ENCODE measurements around the gene NAT9.

The NAT9 gene

GRCh38 chr17:74743755-74744154, 32.4 kb downstream of the NAT9 start:
- DNase-seq, result no peak

GRCh38 chr17:74742978-74743545, 33.1 kb downstream of the NAT9 start:
- DNase-seq, result no peak

DNA sequence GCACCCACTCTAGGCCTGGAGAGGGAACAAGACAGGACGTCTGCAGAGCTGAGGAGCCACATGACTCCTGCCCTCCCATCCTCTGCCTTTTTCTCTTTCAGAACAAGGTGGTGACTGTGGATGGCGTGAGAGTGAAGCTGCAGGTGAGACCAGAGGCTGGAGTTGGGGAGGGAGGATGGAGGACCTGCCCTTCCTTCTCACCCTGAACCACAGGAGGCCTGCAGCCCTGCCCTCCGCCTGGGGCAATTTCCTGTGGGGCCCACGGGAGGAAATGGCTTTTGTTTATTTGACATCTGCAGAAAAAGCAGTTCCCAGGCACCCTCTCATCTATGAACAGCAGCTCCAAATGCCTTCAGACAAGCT, 34.0 kb downstream of the NAT9 start:
- DNase-seq, result peak; percentile 61

- no peak for DNase-seq
These were observed 35.3 kb downstream of the NAT9 start for GRCh38 chr17:74740641-74741387.

DNA sequence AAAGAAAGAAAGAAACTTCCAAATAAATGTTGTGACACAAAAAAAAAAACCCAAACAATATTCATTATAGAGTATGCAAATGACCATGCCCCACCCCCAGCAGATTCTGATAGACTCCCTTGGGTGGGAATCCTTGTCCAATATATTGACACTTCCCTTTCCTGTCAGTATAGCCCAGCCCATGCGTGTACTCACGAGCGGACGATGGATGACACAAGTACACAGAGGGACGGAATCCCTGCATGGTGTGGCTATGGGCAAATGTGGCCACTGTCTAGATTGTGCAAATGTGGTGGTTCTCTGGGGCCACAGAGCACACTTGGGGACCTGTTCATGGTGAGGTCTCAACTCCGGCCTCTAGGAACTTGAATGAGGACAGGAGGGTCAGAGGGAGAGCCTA, 36.0 kb downstream of the NAT9 start:
- DNase-seq, result no peak

GRCh38 chr17:74739227-74739831, 36.8 kb downstream of the NAT9 start:
- DNase-seq, result no peak

GRCh38 chr17:74738051-74738996, 37.8 kb downstream of the NAT9 start:
- DNase-seq, result peak; percentile 85

DNA sequence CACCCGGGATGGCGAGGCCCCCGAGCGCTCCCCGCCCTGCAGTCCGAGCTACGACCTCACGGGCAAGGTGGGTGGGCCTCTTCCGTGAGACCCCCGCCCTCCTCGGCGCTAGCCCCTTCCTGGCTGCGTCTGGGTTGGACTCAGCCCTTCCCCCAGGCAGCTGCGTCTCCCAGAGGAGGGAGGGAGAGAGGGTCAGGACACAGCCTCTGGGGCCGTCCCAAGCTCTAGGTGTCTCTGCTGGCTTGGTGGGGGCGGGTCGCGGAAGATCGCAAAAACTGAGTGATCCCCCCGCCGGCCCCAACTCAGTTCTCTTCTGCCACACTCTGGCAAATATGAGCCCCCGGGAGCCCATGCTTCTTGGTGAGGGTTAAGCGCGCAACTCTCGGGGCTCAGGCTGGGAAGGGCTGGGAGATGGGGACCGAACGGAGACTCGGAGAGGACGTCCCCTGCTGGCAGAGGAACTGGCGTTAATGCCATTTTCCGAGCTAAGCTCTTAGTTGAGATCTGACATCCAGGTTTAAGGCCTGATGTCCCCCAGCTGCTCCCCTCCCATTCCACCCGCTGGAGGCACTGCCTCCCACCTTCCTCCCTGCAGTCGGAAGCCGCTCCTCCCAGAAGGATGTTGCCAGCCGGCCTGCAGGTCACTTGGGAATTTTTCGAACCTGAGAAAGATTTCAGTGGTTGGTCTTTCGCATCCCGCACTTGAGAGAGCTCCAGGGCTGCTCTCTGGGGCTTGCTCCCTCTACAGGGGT, 38.7 kb downstream of the NAT9 start:
- peak; percentile 58 for DNase-seq

GRCh38 chr17:74736513-74737298, 39.4 kb downstream of the NAT9 start, which contains the start of gene RAB37:
RAB37 (plus strand) TSS chr17:74737256; CDS start chr17:74737273, 17 bp downstream.
- peak; percentile 54 for DNase-seq

- no peak for DNase-seq
These were observed 41.9 kb downstream of the NAT9 start for GRCh38 chr17:74734256-74734655.

DNA sequence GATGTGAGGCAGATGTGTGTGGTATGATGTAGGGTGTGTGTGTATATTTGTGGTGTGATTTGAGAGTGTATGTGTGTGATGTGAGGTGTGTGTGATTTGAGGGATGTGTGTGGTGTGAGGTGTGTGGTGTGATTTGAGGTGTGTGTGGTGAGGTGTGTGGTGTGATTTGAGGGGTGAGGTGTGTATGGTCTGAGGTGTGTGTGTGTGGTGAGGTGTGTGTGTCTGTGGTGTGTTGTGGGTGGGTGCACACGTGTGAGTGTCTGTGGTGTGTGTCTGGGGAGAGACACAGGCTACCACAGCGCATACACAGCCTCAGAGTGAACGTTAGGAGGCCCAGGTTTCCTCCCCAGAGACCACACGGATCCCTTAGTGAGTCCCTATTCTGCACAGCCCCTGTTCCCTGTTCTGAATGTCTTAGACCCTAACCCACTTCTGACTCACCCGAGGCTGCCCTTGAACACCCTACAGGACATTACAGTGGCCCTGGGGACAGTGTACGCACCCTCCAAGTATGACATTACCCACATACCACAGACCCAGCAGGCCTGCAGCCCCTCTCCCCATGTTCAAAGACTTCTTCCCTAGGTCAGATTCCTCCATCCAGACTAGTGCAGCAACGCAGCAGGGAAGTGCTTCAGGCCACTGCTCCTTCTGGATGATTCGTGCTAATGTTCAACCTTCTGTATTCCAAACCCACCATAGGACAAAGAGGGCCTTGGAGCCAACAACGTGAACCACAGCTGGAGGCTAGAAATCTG, 42.6 kb downstream of the NAT9 start:
- DNase-seq, result peak; percentile 56

DNA sequence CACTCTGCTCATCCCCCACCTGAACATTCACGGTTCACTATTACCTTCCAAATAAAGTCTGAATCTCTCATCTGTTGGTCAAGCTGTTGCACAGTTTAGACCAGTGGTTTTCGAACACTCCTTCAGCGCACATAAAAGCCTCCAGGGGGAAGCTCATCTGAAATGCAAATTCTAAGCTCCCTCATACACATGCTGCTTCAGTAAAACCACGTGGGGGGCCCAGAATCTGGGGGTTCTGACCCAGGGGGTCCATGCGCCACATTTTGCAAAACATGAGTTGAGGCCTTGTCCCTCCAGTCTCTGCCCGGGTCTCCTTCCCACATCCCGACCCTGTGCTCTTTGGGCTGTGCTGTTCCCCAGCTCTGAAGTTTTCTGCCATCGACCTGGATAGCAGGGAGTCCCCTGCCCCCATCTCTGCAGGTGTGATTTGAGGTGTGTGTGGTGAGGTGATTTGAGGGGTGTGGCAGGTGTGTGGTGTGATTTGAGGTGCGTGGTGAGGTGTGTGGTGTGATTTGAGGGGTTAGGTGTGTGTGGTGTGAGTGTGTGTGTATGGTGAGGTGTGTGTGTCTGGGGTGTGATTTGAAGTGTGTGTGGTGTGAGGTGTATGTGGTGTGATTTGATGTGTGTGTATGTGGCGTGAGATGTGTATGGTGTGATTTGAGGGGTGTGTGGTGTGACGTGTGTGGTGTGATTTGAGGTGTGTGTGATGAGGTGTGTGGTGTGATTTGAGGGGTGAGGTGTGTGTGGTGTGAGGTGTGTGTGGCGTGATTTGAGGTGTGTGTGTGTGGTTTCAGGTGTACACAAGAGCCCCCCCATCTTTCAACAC, 43.9 kb downstream of the NAT9 start:
- DNase-seq, result no peak

- DNase-seq, result no peak
These were observed 44.9 kb downstream of the NAT9 start for GRCh38 chr17:74731347-74731605.

- peak; percentile 79 for DNase-seq
These were observed 45.4 kb downstream of the NAT9 start for GRCh38 chr17:74730491-74731346.

DNA sequence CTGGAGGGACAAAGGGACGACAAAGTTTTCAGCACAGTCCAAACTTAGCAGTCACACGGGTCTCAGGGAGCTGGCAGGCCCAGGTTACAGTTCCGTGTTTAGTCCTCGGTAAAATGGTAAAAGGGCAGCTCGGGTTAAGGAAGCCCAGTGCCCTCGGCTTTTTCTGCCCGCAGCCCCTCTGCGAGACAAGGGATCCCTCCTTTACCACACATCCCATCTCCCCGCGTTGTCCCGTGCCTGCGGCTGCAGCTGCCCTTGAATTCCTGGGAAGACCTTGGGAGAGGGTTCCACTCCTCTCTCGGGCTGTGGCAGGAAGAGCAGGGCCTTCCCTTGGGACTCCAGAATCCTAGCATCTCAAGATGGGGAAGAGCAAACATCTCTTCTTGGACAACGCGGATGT, 46.3 kb downstream of the NAT9 start:
- DNase-seq, result no peak

- DNase-seq, result no peak
These were observed 46.8 kb downstream of the NAT9 start for GRCh38 chr17:74729368-74729767.

DNA sequence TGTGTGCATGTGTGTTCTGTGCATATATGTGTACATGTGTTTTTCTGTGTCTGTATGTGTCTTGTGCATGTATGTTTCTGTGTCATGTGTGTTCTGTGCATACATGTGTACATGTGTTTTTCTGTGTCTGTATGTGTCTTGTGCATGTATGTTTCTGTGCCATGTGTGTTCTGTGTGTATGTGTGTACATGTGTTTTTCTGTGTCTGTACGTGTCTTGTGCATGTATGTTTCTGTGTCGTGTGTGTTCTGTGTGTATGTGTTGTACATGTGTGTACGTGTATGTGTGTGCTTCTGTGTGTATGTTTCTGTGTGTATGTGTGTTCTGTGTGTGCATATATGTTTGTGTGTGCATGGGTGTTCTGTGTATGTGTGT, 47.5 kb downstream of the NAT9 start:
- DNase-seq, result no peak

DNA sequence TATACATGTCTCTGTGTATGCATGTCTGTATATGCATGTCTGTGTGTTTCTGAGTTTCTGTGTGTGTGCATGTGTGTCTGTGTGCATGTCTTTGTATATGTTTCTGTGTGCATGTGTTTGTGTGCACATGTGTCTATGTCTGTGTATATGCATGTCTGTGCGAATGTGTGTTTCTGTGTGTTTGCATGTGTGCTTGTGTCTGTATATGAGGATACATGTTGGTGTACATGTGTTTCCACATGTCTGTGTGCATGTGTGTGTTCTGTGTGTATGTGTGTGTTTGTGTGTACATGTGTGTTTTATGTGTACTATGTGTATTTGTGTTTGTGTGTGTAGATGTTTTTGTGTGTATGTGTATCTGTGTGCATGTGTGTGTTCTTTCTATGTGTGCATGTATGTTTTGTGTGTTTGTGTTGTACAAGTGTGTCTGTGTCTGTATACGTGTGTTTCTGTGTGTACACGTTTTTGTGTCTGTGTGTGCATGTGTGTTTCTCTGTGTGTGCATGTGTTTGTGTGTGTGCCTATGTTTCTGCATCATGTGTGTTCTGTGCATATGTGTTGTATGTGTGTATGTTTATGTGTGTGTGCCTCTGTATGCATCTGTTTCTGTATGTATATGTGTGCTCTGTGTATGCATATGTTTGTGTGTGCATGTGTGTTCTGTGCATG, 48.0 kb downstream of the NAT9 start:
- no peak for DNase-seq

- no peak for DNase-seq
These were observed 51.0 kb downstream of the NAT9 start for GRCh38 chr17:74725111-74725510.
